Peyer's patch (tissue), 4 donors: ENCODE data around the gene ETFBKMT.

Experiments used
- POLR2A ChIP-seq, 2 donors: fragments of 450-650 bp; IDR thresholded peaks; one replicate each; pipeline ENCODE4 v1.5.1; 2017; ENCODE audit warnings: antibody characterized with exemption in 2 of 2, mild to moderate bottlenecking in 2 of 2, moderate library complexity in 2 of 2
- TF ChIP-seq, protein P1 (sequence below), 6 experiments: fragments of 450-650 bp in 4 of 6; fragments of 200-600 bp in 2 of 6; sonication (generic) in 1 of 6; IDR thresholded peaks; one replicate each; pipeline ENCODE4 v1.5.1; 2017 to 2019; ENCODE audit warnings: antibody characterized with exemption in 6 of 6, mild to moderate bottlenecking in 3 of 6, moderate library complexity in 1 of 6

GRCh38 chr12:31655208-31655607 lies 4.3 kb upstream of the ETFBKMT start:
- TF ChIP-seq POLR2A (IDR thresholded peaks at IDR 0.05): no peak
- TF ChIP-seq, protein P1, sequence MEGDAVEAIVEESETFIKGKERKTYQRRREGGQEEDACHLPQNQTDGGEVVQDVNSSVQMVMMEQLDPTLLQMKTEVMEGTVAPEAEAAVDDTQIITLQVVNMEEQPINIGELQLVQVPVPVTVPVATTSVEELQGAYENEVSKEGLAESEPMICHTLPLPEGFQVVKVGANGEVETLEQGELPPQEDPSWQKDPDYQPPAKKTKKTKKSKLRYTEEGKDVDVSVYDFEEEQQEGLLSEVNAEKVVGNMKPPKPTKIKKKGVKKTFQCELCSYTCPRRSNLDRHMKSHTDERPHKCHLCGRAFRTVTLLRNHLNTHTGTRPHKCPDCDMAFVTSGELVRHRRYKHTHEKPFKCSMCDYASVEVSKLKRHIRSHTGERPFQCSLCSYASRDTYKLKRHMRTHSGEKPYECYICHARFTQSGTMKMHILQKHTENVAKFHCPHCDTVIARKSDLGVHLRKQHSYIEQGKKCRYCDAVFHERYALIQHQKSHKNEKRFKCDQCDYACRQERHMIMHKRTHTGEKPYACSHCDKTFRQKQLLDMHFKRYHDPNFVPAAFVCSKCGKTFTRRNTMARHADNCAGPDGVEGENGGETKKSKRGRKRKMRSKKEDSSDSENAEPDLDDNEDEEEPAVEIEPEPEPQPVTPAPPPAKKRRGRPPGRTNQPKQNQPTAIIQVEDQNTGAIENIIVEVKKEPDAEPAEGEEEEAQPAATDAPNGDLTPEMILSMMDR (IDR thresholded peaks at IDR 0.05): no peak
